Right atrium auricular region (tissue), 2 donors: Measurements from ENCODE around the gene DUS2. TPM values are rescaled to one million over a fixed set of nuclear protein-coding genes. Genes with fewer than 3 reads are reported as not detected.

ENCODE experiments used
- DNase-seq: peaks from one replicate; pipeline ENCODE4 v3.0.0-alpha.2; 2019; ENCODE audit warnings: low spot score
- H3K27ac ChIP-seq, 2 donors: fragments of 200-600 bp; sonication (generic); 1 replicate in 1 of 2; 2 replicates in 1 of 2; pipeline ENCODE4 v1.5.1; 2016 to 2019
- H3K27me3 ChIP-seq, 2 donors: fragments of 200-600 bp; sonication (generic); one replicate each; pipeline versions ENCODE4 v1.5.1 to v1.6.0; 2017 to 2019
- H3K36me3 ChIP-seq: fragments of 200-600 bp; sonication (generic); one replicate; pipeline ENCODE4 v1.5.1; 2016
- H3K4me1 ChIP-seq, 2 donors: fragments of 200-600 bp; sonication (generic); one replicate each; pipeline versions ENCODE4 v1.5.1 to v1.6.0; 2017 to 2019
- H3K4me3 ChIP-seq, 2 donors: fragments of 200-600 bp; sonication (generic); 1 replicate in 1 of 2; 2 replicates in 1 of 2; pipeline ENCODE4 v1.5.1; 2017 to 2019; ENCODE audit warnings: mild to moderate bottlenecking in 1 of 2, moderate library complexity in 1 of 2
- H3K9me3 ChIP-seq, 2 donors: fragments of 200-600 bp; sonication (generic); one replicate each; pipeline ENCODE4 v1.5.1; 2019
- total RNA-seq, 2 donors: library from RNA; depleted of rRNA; stranded (reverse); fragments of >200 nt; gene quantifications; one replicate each; pipeline ENCODE4 v1.1.0, GENCODE V29; 2016
- TF ChIP-seq, protein P1 (sequence below), 2 donors: fragments of 200-600 bp; sonication (generic); IDR thresholded peaks; one replicate each; pipeline ENCODE4 v1.5.1; 2019; ENCODE audit warnings: antibody characterized with exemption in 2 of 2

DUS2 gene
- total RNA-seq, 2 donors from 2014 or later = 4.5 to 4.9 TPM

DNA sequence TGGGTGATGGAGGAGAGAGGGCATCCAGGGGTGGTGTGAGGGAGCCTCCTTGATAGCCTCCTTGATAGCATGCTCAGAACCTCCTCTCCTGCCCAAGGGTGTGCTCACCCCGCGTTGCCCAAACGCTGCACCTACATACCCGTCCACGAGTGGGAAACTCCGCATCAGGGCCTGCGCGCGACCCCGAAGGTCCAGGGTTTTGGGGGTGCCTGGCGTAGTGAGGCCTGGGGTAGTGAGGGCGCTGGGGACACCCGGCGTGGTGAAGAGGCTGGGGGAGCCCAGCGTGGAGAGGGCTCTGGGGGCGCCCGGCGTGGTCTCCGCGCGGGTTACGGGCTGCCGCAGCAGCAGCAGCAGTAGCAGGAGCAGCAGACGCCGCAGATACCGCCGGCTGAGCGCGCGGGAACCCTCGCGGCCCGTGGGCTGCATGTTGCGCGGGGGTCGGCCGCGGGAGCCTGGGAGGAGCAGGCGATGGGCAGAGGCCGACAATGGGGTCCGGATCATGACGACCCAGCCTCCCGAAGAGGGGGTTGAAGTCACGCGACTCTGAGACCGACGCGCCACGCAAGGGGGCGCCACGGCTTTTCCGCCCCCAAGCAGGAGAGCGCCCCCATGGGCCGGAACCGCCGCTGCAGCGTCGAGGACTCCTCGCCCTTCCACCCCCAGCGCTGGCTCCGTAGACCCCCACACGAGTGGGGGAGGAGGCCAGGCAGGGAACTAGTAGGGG, 43.0 kb upstream of the DUS2 start, which contains the start of gene DPEP3:
DPEP3 (minus strand) TSS at position 545 of the 724 bp plus-strand sequence; CDS start at position 426, 119 bp downstream.
- no peak for DNase-seq
- H3K9me3 ChIP-seq = no peaks in the 10 kb centered on the region
- no peaks in the 10 kb centered on the region for H3K27me3 ChIP-seq
- no peak within 1 kb of the TSS for H3K27ac ChIP-seq
- H3K36me3 ChIP-seq = no peaks in the 10 kb centered on the region
- H3K4me1 ChIP-seq = peaks cover 0 to 15% of the 10 kb centered on the region in 2 donors
- TF ChIP-seq, protein P1, sequence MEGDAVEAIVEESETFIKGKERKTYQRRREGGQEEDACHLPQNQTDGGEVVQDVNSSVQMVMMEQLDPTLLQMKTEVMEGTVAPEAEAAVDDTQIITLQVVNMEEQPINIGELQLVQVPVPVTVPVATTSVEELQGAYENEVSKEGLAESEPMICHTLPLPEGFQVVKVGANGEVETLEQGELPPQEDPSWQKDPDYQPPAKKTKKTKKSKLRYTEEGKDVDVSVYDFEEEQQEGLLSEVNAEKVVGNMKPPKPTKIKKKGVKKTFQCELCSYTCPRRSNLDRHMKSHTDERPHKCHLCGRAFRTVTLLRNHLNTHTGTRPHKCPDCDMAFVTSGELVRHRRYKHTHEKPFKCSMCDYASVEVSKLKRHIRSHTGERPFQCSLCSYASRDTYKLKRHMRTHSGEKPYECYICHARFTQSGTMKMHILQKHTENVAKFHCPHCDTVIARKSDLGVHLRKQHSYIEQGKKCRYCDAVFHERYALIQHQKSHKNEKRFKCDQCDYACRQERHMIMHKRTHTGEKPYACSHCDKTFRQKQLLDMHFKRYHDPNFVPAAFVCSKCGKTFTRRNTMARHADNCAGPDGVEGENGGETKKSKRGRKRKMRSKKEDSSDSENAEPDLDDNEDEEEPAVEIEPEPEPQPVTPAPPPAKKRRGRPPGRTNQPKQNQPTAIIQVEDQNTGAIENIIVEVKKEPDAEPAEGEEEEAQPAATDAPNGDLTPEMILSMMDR (IDR thresholded peaks at IDR 0.05) = no peak
- no peak within 1 kb of the TSS for H3K4me3 ChIP-seq

DNA sequence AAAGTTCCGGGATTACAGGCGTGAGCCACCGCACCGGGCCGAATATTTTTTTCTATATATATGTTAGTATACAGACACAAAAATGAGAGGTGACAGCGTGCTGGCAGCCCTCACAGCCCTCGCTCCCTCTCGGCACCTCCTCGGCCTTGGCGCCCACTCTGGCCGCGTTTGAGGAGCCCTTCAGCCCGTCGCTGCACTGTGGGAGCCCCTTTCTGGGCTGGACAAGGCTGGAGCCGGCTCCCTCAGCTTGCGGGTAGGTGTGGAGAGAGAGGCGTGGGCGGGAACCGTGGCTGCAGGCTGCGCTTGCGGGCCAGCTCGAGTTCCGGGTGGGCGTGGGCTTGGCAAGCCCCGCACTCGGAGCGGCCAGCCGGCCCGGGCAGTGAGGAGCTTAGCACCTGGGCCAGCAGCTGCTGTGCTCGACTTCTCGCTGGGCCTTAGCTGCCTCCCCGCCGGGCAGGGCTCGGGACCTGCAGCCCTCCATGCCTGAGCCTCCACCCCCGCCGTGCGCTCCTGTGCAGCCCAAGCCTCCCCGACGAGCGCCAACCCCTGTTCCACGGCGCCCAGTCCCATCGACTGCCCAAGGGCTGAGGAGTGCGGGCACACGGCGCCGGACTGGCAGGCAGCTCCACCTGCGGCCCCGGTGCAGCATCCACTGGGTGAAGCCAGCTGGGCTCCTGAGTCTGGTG, 40.9 kb upstream of the DUS2 start:
- TF ChIP-seq, protein P1 (IDR thresholded peaks at IDR 0.05) = no peak
- Histone ChIP-seq H3K9me3 (no peaks in the 10 kb centered on the region), H3K27ac (no peak overlapping the region), H3K4me3 (no peak overlapping the region), H3K36me3 (no peaks in the 10 kb centered on the region), H3K4me1 (peaks cover 0 to 21% of the 10 kb centered on the region in 2 donors), H3K27me3 (no peaks in the 10 kb centered on the region)
- DNase-seq = no peak

DNA sequence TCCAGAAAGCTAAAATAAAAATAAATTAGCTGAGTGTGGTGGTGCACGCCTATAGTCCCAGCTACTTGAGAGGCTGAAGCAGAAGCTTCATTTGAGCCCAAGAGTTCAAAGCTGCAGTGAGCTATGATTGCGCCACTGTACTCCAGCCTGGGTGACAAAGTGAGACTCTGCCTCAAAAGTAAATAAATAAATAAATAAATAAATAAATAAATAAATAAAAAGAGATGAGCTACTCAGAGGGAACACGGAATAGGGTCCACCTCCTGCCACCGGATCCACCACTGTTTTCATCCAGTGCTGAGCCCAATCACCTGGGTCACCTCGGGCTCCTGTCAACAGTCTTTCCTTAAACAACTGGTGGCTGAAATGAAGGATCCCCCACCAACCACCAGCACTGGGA, 36.1 kb upstream of the DUS2 start:
- TF ChIP-seq, protein P1 (IDR thresholded peaks at IDR 0.05) = no peak
- Histone ChIP-seq H3K36me3 (no peaks in the 10 kb centered on the region), H3K9me3 (no peaks in the 10 kb centered on the region), H3K27ac (peak overlapping the region; percentile 42 to 58), H3K4me3 (no peak overlapping the region), H3K27me3 (no peaks in the 10 kb centered on the region), H3K4me1 (peaks cover 0 to 21% of the 10 kb centered on the region in 2 donors)
- DNase-seq = no peak

DNA sequence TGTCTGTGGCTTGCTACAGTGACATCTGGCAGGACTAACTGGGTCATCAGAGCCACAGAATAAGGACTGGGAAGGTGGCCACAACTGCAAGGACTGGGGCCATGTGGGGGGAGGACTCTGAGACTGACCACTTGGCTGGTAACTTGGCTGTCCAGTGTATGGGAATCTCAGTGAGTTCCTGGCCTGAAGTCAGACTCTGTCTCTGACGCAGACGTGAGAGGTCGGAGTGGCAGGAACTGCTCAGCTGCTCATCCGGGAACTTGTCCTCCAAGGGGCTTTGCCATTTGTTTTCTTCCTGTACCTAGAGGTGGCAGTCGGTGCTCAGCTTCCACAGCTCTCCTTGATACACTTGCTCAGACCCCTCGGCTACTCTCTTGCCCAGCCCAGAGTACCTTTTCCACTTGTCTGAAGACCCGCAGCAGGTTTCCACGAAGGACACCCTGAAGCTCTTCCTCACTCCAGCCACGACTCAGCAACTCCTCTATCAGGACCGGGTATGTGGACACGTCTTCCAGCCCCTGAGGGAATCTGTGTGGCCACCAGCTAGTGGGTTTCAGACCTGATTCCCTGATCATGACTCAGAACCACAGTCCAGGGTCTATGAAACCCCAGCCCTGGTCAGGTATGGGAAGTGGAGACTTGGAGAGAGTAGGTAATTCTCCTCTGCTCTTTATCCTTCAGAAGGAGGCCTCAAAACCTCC, 35.5 kb upstream of the DUS2 start:
- Histone ChIP-seq H3K4me3 (no peak overlapping the region), H3K36me3 (no peaks in the 10 kb centered on the region), H3K9me3 (no peaks in the 10 kb centered on the region), H3K4me1 (peaks cover 0 to 21% of the 10 kb centered on the region in 2 donors), H3K27ac (peak overlapping the region; percentile 42 to 58), H3K27me3 (no peaks in the 10 kb centered on the region)
- no peak for DNase-seq
- TF ChIP-seq, protein P1 (IDR thresholded peaks at IDR 0.05) = no peak

DNA sequence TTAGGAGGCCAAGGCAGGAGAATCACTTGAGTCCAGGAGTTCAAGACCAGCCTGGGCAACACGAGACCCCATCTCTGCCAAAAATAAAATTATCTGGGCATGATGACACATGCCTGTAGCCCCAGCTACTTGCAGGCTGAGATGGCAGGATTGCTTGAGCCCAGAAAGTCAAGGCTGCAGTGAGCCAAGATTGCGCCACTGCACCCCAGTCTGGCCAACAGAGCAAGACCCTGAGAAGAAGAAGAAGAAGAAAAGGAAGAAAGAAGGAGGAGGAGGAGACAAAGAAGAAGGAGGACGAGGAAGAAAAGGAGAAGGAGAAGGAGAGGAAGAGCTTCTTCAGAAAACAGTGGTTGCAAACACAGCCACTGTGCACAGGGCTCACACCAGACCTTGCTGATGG, 34.4 kb upstream of the DUS2 start:
- TF ChIP-seq, protein P1 (IDR thresholded peaks at IDR 0.05) = no peak
- no peak overlapping the region for H3K27ac ChIP-seq
- H3K27me3 ChIP-seq = no peaks in the 10 kb centered on the region
- peaks cover 0 to 29% of the 10 kb centered on the region in 2 donors for H3K4me1 ChIP-seq
- H3K36me3 ChIP-seq = no peaks in the 10 kb centered on the region
- H3K4me3 ChIP-seq = no peak overlapping the region
- no peak for DNase-seq
- H3K9me3 ChIP-seq = no peaks in the 10 kb centered on the region
